GM19240 (cell line): Measurements from ENCODE around the gene MT1X.
"Not testable (repeated sequence)": the region's sequence is repeated elsewhere in the genome, so short reads cannot be mapped to it uniquely, and the experiment has no call there.

Experiments used
- DNase-seq: peaks from one replicate; pipeline ENCODE4 v3.0.0; 2011; ENCODE audit warnings: low spot score; ENCODE audit not compliant: insufficient read length

The MT1X gene

GRCh38 chr16:56653218-56653617 lies 29.1 kb upstream of the MT1X start:
- DNase-seq, result no peak

- peak; percentile 22 for DNase-seq
Observed at GRCh38 chr16:56657555-56658326, 24.5 kb upstream of the MT1X start, which contains the start of gene MT1F. Gene MT1F (plus strand): TSS chr16:56657959. CDS start chr16:56658059, 100 bp downstream.

GRCh38 chr16:56658327-56658875 lies 23.9 kb upstream of the MT1X start:
- DNase-seq, result no peak

- no peak for DNase-seq
Observed at GRCh38 chr16:56662357-56663354, 19.6 kb upstream of the MT1X start.

- no peak for DNase-seq
Observed at GRCh38 chr16:56664506-56664905, 17.8 kb upstream of the MT1X start.

GRCh38 chr16:56665286-56666261 lies 16.7 kb upstream of the MT1X start:
- DNase-seq, result not testable (repeated sequence)

GRCh38 chr16:56667581-56668571 lies 14.4 kb upstream of the MT1X start, which contains the start of gene MT1G:
Gene MT1G (minus strand): TSS chr16:56668065. CDS start chr16:56667993, 72 bp downstream.
- DNase-seq, result no peak

- no peak for DNase-seq
Observed at GRCh38 chr16:56669005-56669839, 13.0 kb upstream of the MT1X start, which contains the start of gene MT1H. Gene MT1H (plus strand): TSS chr16:56669814. CDS start chr16:56669885, 71 bp downstream.

- no peak for DNase-seq
Observed at GRCh38 chr16:56669840-56670619, 12.2 kb upstream of the MT1X start.

GRCh38 chr16:56670620-56670934 lies 11.7 kb upstream of the MT1X start:
- DNase-seq, result no peak

- DNase-seq, result not testable (repeated sequence)
Observed at GRCh38 chr16:56671691-56672090, 10.6 kb upstream of the MT1X start.

- not testable (repeated sequence) for DNase-seq
Observed at GRCh38 chr16:56672171-56672570, 10.1 kb upstream of the MT1X start.

GRCh38 chr16:56672761-56673536 lies 9.3 kb upstream of the MT1X start:
- DNase-seq, result no peak

- DNase-seq, result no peak
Observed at GRCh38 chr16:56673921-56674320, 8.3 kb upstream of the MT1X start.

- not testable (repeated sequence) for DNase-seq
Observed at GRCh38 chr16:56674570-56674969, 7.7 kb upstream of the MT1X start.

GRCh38 chr16:56675685-56676210 lies 6.5 kb upstream of the MT1X start:
- DNase-seq, result no peak

GRCh38 chr16:56677474-56677873 lies 4.8 kb upstream of the MT1X start:
- DNase-seq, result no peak
